Ishikawa (cell line): ENCODE results near the gene RGL3.

ENCODE experiments used
- EP300 ChIP-seq: IDR thresholded peaks from 2 replicates; pipeline ENCODE4 v1.6.1; 2012; ENCODE audit warnings: borderline replicate concordance
- NFIC ChIP-seq: IDR thresholded peaks from 2 replicates; pipeline ENCODE4 v1.6.1; 2012
- RAD21 ChIP-seq: IDR thresholded peaks from 2 replicates; pipeline ENCODE4 v1.6.1; 2012; ENCODE audit warnings: low read depth
- TAF1 ChIP-seq: IDR thresholded peaks from 2 replicates; pipeline ENCODE4 v1.6.1; 2012; ENCODE audit warnings: low read depth, mild to moderate bottlenecking
- TCF12 ChIP-seq: IDR thresholded peaks from 2 replicates; pipeline ENCODE4 v1.6.1; 2012; ENCODE audit warnings: low read depth
- TEAD4 ChIP-seq: IDR thresholded peaks from 2 replicates; pipeline ENCODE4 v1.6.1; 2012
- YY1 ChIP-seq: IDR thresholded peaks from 2 replicates; pipeline ENCODE4 v1.6.1; 2012; ENCODE audit warnings: low read depth
- ZBTB7A ChIP-seq: IDR thresholded peaks from 2 replicates; pipeline ENCODE4 v1.6.1; 2012; ENCODE audit warnings: low read depth
- TF ChIP-seq, protein P1 (sequence below): IDR thresholded peaks from 2 replicates; pipeline ENCODE4 v1.6.1; 2012

DNA sequence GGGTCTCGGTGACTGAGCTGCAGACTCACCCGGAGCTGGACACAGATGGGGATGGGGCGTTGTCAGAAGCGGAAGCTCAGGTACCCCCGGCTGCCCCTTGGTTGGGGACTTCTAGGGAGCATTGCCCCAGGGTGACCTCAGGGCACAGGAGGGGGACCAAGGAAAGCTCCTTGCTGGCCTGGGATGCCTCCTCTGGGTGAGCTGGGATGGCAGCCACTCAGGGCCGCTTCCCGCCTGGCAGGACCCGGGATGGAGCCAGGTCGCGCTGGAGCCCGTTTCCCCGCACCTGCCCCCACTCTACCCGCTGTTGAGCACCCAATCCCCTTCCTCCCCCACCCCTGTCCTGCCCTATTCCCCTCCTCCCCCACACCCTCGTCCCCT is 27.1 kb upstream of the RGL3 start:
- TF ChIP-seq TEAD4 (no peak), EP300 (no peak), RAD21 (no peak), TCF12 (no peak), YY1 (no peak), TAF1 (no peak), NFIC (no peak), ZBTB7A (no peak)
- TF ChIP-seq, protein P1, sequence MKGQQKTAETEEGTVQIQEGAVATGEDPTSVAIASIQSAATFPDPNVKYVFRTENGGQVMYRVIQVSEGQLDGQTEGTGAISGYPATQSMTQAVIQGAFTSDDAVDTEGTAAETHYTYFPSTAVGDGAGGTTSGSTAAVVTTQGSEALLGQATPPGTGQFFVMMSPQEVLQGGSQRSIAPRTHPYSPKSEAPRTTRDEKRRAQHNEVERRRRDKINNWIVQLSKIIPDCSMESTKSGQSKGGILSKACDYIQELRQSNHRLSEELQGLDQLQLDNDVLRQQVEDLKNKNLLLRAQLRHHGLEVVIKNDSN: no peak
